Kidney (tissue), 14 donors: ENCODE measurements around the gene RNF144B. TPM values are rescaled to one million over a fixed set of nuclear protein-coding genes. Genes with fewer than 3 reads are reported as not detected.

Experiments used
- DNase-seq, 5 donors: peaks; one replicate each; pipeline ENCODE4 v3.0.0-alpha.2; 2013 to 2020
- FAIRE-seq: peaks from 2 replicates; lab custom pipeline; 2012; peaks lifted over from hg19 to GRCh38; lab: Jason Lieb, UNC
- H3K27ac ChIP-seq, 2 donors: one replicate each; pipeline ENCODE4 v1.7.0; 2013; ENCODE audit warnings: low read depth in 2 of 2, low read length in 2 of 2, inconsistent platforms in 1 of 2
- H3K27me3 ChIP-seq: one replicate; pipeline ENCODE4 v1.7.1; 2013; ENCODE audit warnings: low read length, inconsistent platforms; ENCODE audit not compliant: control insufficient read depth, insufficient read depth
- H3K36me3 ChIP-seq, 3 donors: one replicate each; pipeline versions ENCODE4 v1.7.0 to v1.7.1; 2013; ENCODE audit warnings: low read length in 3 of 3, control low read depth in 1 of 3, inconsistent platforms in 1 of 3; ENCODE audit not compliant: insufficient read depth in 3 of 3, control insufficient read depth in 2 of 3
- H3K4me1 ChIP-seq, 3 donors: one replicate each; pipeline versions ENCODE4 v1.7.0 to v1.7.1; 2013; ENCODE audit warnings: low read length in 3 of 3, inconsistent platforms in 1 of 3, low read depth in 1 of 3; ENCODE audit not compliant: control insufficient read depth in 2 of 3, insufficient read depth in 2 of 3
- H3K4me3 ChIP-seq, 3 donors: one replicate each; pipeline versions ENCODE4 v1.7.0 to v1.8.1; 2013; ENCODE audit warnings: low read length in 3 of 3, control low read depth in 1 of 3, inconsistent platforms in 1 of 3
- H3K9ac ChIP-seq, 3 donors: one replicate each; pipeline versions ENCODE4 v1.7.0 to v1.7.1; 2013; ENCODE audit warnings: low read length in 3 of 3, control low read depth in 1 of 3, inconsistent platforms in 1 of 3
- H3K9me3 ChIP-seq, 3 donors: one replicate each; pipeline versions ENCODE4 v1.7.0 to v1.7.1; 2013; ENCODE audit warnings: low read length in 3 of 3, control low read depth in 1 of 3, inconsistent platforms in 1 of 3; ENCODE audit not compliant: control insufficient read depth in 2 of 3, insufficient read depth in 1 of 3
- intact Hi-C: fragments of 100-400 bp; cut with DNase I; formaldehyde crosslinking; loops from one replicate; pipeline ENCODE4 v1.11.1; 2022
- polyA plus RNA-seq: library from polyadenylated mRNA; stranded (reverse); fragments of 350-450 nt; fragmentation: Illumina TruSeq; extraction: RNeasy Lipid Tissue Mini Kit (QIAGEN cat#74804); gene quantifications from one replicate; pipeline ENCODE4 v1.2.3, GENCODE V29; 2014; ENCODE audit warnings: low read depth, low replicate concordance; ENCODE audit not compliant: insufficient read depth
- total RNA-seq: library from RNA; stranded (reverse); fragmentation: NEBNext Ultra II Directional; extraction: Animal tissue kit (Norgen Biotek cat#: 25700); gene quantifications from one replicate; pipeline ENCODE4 v1.2.1, GENCODE V29; 2021
- TF ChIP-seq, protein P1 (sequence below): IDR thresholded peaks from 3 replicates; pipeline ENCODE4 v1.5.1; 2012; ENCODE audit warnings: mild to moderate bottlenecking, moderate library complexity, borderline replicate concordance; ENCODE audit not compliant: insufficient read depth; ENCODE audit errors: extremely low read depth
- donor health status: control.
- donor health status: control.
- donor health status: control.
- donor health status: control.
- donor health status: control.
- donor health status: DM: yes; HTN: yes; CAD: no.
- donor health status: Normal renal cell carcinoma (clear cell type).

The RNF144B gene
- total and polyA plus RNA-seq, 2 donors from 2014 or later, result 9.4 to 153 TPM

DNA sequence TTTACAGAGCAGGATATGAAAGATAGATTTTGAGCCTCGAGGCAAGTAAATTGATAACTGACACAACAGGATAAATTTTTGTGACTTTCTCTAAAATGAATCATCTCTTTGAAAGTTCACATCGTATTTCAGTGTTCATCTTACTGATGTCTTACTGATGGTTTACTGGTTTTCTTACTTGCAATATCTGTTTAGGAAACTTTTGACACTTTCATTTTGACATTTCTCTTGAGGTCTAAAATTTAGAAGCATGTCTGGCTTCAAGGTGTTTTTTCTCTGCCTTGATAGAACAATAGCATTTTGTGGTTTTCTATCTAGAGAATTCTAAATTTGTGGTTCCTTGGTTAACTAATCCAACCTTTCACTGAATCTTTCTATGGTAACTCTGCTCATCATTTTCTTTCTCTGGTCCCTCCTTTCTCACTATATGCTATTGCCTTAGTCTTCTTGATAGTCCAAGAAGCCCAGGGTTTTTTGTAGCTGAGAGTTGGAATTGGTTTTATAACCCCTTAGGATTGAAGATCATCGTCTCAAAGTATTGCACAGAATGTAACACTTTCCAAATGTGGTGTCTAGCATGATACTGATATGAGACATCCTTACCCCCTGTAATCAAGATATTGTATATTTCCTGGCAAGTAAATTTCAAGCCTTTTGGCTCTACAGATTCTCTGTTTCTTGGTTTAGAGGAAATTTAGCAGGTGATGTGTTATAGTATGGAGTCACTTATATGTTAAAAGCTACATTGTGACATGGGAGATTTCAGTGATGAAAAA is 98.7 kb downstream of the RNF144B start:
- Histone ChIP-seq H3K4me3 (no peak overlapping the region), H3K27ac (no peak overlapping the region), H3K9ac (no peak overlapping the region), H3K4me1 (no peaks in the 10 kb centered on the region), H3K9me3 (no peaks in the 10 kb centered on the region), H3K27me3 (no peaks in the 10 kb centered on the region), H3K36me3 (no peaks in the 10 kb centered on the region)
- intact Hi-C loops, result no loop called here
- TF ChIP-seq, protein P1, sequence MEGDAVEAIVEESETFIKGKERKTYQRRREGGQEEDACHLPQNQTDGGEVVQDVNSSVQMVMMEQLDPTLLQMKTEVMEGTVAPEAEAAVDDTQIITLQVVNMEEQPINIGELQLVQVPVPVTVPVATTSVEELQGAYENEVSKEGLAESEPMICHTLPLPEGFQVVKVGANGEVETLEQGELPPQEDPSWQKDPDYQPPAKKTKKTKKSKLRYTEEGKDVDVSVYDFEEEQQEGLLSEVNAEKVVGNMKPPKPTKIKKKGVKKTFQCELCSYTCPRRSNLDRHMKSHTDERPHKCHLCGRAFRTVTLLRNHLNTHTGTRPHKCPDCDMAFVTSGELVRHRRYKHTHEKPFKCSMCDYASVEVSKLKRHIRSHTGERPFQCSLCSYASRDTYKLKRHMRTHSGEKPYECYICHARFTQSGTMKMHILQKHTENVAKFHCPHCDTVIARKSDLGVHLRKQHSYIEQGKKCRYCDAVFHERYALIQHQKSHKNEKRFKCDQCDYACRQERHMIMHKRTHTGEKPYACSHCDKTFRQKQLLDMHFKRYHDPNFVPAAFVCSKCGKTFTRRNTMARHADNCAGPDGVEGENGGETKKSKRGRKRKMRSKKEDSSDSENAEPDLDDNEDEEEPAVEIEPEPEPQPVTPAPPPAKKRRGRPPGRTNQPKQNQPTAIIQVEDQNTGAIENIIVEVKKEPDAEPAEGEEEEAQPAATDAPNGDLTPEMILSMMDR, result no peak
- DNase-seq (no peak), FAIRE-seq (no peak)

DNA sequence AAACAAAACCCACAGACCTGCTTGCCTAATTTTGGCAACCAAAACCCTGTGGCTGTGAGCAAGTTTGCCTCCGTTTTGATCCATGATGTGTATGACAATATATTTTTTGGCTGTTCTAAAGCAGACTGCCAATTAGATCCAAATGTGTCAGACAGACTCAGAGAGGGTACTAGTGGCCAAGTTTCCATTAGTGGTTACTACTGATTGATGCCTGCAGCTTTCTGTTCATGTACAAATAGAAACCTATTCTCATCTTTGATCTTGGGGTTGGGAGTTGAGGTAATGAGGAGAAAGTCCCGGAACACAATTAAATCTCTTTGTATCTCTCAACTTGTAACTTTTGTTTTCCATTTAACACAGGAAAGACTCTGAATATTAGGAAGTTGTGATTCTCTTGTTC is 100.9 kb downstream of the RNF144B start:
- no peak overlapping the region for H3K27ac ChIP-seq
- no peaks in the 10 kb centered on the region for H3K36me3 ChIP-seq
- no peak for DNase-seq
- no peak overlapping the region for H3K4me3 ChIP-seq
- intact Hi-C loops, result no loop called here
- H3K4me1 ChIP-seq, result peaks cover 0 to 6% (median 4%) of the 10 kb centered on the region in 3 donors
- H3K9me3 ChIP-seq, result no peaks in the 10 kb centered on the region
- TF ChIP-seq, protein P1, result no peak
- H3K9ac ChIP-seq, result no peak overlapping the region
- FAIRE-seq, result no peak
- H3K27me3 ChIP-seq, result no peaks in the 10 kb centered on the region

DNA sequence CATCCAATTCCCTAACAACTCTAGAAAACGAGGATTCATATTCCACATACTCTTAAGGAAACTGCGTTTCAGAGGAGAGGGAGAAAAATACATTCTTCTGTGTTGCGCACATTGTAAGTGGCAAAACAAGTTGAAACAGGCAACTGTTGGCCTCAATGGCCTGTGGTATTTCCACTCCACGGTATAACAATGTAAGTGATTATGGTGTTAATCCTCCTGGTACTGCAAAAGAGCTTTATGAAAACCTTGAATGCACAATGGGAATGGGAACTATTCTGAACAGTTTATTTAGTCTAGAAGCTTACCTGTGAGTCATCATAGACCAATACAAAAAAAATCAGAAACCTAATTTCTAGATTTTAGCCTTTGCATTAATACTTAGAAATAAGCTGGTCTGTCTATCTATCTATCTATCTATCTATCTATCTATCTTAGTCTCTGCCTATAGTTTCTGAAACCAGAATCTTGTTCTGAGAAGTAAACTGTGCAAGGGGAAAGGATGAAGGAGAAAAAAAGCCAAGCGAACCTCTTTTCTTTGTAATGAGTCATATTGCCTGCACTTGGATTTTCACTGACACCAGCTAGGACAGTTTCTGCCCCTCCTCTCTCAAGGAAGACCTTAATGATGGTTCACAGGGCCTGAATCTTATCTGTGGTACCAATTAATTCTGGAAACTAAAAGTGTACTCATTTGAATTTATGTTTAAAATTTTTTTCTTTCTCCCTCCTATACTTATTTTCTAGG is 101.5 kb downstream of the RNF144B start:
- no peak for DNase-seq
- FAIRE-seq, result no peak
- no peak overlapping the region for H3K27ac ChIP-seq
- intact Hi-C loops, result no loop called here
- no peaks in the 10 kb centered on the region for H3K36me3 ChIP-seq
- H3K4me3 ChIP-seq, result no peak overlapping the region
- peaks cover 0 to 13% (median 5%) of the 10 kb centered on the region in 3 donors for H3K4me1 ChIP-seq
- no peak overlapping the region for H3K9ac ChIP-seq
- TF ChIP-seq, protein P1, result no peak
- H3K27me3 ChIP-seq, result no peaks in the 10 kb centered on the region
- H3K9me3 ChIP-seq, result no peaks in the 10 kb centered on the region
